Stimulated activated CD8-positive, alpha-beta memory T cell treated with anti-CD3 and anti-CD28 coated beads, Interleukin-4, amount 100 ng/mL, for 4 hours (primary cell): Measurements from ENCODE around the gene DISP3.

Experiments used
- DNase-seq, 2 donors: peaks; one replicate each; pipeline ENCODE4 v3.0.0-alpha.2; 2020; ENCODE audit warnings: low read depth in 2 of 2, low spot score in 1 of 2

Gene DISP3

DNA sequence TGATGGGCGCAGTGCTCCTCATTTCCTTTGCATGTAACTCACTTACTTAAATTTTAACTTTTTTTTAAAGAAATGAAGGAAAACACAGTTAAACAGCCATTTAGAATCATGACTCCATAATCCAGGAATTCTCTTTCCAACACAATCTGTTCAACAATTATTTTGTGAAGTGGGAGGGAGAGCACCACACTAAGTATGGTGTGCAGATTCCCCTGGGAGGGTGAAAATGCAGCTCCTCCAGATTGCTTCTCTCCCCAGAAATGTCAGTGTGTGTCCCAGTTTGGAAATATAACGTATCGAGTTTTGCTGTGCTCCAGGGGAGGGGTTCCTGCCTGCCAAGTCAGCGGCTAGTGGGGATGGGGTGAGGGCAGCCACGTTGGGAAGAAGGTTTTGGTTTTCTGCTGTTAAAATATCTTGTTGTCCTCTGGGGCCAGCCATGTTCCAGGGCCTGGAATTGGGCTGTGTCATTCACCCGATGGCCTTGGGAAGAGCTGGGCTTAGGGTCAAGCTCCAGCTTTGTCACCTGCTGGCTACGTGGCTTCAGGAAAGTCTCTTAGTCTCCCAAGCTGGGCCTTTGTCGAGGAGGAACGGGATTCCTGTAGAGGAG, 17.3 kb upstream of the DISP3 start:
- DNase-seq: no peak

DNA sequence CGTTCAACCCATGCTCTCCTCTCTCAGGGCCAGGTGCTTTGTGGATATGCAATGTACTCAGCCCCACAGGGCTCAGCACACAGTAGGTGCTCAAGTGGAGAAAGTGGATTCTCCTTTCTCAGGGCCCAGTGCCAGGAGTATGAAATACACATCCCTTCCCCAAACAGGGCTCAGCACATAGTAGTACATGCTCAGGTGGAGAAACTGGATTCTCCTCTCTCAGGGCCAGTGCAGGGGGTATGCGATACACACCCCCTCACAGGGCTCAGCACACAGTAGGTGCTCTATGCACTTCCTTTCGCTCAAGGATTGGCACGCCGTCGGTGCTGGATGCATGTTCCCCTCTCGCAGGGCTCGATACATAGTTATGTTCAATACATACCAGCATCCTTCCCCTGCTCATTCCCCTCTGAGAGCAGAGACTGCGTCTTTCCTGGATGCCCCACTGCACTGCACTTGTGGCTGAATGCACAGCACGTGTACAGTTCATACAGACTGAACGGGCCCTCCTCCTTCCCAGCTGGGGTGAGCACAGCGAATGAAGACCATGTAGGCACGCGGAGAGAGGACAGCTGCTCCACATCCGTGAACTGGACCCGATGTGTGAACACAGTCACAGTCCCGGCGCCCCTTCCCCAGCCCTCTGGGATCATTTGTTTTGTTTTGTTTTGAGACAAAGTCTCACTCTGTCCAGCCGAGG, 16.6 kb upstream of the DISP3 start:
- no peak for DNase-seq

DNA sequence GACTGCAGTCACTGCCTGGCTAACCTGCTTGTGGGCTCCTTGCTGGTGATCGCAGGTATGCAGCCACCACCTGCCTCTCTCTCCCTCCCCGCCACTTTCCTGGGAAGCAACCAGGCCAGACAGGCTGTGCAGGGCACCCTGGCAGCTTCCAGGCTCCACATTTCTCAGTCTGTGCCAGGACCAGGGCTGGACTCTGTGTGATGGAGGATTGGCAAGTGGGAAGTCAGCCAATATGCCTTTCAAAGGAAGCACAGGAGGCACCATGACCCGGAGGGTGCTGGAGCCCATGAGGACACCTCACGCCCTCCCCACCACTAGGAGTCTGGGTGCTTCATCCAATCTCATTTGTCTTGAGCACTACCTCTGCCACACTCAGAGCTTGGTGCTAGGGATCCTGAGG, 15.8 kb upstream of the DISP3 start:
- no peak for DNase-seq

DNA sequence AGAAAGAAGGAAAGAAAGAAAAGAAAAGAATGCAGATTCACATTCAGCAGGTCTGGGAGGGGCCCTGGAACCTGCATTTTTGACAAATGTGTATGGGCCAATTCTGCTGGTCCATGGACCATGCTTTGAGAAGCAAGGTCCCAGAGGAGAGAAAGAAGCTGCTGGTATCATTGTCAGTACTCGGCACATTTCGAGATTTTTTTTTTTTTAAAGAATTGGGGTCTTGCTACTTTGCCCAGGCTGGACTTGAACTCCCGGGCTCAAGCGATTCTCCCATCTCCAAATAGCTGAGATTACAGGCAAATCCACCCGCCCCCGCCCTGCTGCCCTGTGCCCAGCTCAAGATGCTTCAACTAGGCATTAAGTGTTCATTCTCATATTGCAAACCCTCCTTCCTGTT, 13.6 kb upstream of the DISP3 start:
- no peak for DNase-seq

DNA sequence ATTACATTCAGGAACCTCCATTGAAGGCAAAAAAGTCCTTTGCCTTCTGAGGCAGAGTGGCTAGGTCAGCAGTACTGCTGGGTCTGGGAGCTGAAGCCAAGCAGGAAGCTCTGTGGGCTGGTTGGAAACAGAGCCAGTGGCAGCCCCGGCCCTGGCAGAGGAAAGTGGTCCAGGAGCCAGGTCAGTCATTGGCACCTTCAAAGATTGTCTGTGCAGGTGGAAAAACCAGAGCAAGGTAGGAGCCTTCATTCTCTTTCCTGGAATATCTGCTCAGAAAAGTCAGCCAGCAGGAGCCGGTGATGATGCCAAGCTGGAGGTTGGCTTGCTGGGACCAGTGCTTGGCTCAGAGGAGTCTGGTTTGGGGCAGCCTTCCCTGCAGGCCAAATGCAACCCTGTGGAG, 12.5 kb upstream of the DISP3 start:
- no peak for DNase-seq

DNA sequence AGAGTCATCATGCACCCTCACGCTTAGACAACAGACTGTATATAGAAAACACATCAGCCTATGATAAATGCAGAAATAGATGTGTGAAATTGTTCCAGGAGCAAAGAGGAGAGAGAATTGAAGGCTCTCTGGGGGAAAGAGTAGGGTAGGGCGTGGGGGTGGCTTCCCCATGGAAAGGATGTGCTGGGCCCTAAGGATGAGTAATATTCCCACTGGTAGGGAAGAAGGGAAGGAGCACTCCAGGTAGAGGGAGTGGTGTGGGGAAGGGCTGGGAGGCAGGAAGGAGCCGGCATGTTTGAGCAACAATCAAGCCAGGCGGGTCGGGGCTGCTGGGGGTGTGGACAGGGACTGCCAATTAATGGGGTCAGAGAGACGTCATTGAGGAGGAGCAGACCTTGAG, 10.1 kb upstream of the DISP3 start:
- no peak for DNase-seq

DNA sequence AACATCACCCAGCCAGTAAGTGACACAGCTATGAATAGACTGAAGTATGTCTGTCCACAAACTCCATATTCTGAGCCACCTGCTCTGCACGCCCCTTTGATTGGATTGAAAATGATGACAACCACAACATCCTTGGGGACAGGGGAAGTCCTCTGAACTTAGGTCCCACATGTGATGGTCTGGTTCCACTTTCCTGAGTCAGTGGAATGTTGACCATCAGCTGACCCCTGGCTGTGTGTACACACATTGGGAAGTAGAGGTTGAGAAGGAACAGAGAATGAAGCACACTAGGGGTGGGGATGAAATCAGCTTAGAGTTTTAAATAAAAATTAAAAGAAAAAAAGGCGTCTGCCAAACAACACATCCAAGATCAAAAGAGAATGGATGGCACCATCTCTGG, 8.0 kb upstream of the DISP3 start:
- no peak for DNase-seq

DNA sequence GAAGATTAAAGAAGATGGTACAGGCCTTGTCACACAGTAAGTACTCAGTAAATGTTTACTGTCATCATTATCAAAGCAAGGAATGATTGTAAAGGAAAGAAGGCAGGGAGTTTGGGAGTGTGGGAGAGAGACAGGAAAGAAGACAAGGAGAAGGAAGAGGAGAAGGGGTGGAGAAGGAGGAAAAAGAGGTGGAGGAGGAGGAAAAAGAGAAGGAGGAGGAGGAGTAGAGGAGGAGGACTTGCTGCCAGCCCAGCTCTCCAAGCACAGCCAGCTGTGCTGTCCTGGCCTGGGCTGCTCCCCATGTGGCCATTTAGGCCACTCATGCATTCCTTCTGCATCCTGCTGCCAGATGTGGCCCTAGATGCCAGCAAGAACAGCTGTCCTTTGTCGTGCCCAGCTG, 7.5 kb upstream of the DISP3 start:
- DNase-seq: no peak

DNA sequence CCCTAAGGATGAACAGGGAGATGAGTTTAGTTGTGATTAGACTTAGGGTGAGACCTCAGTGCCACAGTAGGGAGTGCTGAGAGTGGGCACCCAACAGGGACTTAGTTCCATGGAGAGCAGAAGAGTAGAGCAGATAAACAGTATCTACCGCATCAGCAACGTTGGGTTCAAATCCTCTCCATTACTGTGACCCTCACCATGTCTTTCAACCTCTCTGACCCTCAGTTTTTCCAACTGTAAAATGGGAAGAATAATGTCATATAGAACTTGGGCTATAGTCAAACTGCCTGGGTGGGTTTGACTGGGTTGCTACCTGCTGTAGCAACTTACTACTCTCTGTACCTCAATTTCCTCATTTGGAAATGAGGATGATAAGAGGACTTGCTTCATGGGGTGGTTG, 6.7 kb upstream of the DISP3 start:
- DNase-seq: no peak

DNA sequence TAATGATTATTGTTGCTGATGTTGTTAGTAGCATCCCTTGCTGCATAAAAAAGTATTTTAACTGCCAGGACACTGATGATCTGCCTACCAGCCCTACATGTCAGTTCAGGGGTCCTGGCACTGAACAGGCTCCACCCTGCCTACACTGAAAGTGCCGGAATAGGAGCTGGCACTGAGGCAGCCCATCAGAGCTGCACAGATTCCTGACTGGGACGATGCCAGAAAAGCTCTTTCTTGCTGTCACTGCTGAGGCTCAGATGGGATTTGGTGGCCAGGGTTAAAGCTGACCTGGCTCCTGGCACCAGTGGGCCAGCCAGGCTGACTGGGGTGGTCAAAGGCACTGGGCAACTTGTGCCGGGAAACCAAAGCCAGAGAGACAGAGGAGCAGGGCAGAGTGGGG, 6.2 kb upstream of the DISP3 start:
- no peak for DNase-seq

DNA sequence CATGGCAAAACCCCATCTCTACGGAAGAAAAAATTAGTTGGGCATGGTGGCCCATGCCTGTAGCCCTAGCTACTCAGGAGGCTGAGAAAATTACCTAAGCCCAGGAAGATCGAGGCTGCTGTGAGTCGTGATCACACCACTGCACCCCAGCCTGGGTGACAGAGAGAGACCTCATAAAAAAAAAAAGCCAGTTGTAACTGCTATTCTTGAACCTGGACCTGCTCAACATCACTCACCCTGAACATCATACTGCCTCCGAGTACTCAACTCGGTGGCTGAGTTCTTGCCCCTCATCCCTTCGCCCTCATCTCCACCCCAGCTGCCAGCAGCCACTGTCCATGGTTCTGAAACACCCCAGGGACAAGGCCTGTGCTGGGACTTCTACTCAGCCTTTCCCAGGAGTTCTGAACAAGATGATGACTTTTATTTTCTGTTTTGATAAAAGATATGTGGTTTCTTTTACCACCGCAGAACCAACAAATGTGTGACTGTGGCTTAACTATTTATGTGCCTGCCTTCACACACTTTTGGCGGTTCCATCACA, 5.4 kb upstream of the DISP3 start:
- no peak for DNase-seq

DNA sequence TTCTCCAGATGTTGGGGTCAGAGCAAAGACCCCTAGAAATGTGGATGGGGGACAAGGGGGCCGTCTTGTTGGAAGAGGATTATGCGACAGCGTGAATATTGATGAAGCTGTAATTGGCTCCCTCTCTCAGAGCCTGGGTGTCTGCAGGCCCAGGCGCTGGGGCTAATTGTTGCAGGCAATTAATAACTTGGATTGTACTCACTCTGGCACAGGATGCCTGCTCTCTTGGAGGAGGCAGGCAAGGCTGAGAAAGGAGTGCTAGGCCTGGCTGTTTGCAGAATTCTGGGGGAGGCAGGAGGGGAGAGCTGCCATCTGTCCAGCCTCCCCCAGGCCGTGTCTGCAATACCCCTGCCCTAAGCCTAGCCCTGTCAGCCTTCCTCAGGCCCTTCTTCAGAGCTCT, 4.1 kb upstream of the DISP3 start:
- DNase-seq: no peak

DNA sequence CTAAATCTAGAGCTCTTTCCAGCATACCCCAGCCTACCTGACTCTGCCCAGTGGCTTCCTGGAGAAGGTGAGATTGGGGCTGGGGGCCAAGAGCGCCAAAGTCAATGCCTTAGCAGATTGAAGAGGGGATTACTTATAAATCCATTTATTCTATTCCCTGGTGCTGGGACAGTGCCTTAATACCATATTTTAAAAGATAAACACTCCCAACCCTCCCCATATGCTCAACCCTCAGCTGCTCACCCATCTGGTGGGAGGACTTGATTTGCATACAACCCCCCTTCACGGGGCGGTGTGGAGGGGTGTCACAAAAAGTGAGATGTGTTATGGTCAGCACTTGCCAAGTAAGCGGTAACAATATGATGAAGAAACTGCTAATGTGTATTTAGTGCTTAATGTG, 3.2 kb upstream of the DISP3 start:
- no peak for DNase-seq

DNA sequence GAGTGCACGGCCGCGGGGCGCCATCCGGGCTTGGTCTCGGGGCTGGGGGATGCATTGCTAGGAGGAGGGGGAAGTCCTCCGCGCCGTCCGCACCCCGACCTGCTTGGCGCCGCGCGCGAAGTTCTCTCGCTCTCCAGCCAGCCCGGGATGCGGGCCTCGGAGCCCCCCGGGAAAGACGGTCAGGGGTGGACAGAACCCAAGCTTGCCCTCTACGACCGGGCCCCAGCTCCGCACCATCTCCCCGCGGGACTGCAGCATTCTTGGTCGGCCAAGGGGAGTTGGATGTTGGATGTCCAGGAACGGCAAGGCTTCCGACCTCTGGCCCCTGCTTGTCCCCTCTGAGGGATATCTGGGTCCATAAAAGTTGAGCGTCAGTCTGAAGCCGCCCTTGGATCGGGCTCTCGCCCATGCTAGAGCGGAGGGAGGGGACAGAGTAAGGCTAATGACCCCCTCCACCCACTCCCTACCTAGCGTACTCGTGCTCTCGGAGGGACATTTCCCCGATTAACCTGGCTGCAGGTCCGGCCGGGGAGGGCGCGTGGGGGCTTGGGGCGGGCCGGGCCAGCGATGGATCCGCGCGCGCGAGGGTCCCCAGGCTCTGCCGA, 522 bp downstream of the DISP3 start:
- DNase-seq: no peak

DNA sequence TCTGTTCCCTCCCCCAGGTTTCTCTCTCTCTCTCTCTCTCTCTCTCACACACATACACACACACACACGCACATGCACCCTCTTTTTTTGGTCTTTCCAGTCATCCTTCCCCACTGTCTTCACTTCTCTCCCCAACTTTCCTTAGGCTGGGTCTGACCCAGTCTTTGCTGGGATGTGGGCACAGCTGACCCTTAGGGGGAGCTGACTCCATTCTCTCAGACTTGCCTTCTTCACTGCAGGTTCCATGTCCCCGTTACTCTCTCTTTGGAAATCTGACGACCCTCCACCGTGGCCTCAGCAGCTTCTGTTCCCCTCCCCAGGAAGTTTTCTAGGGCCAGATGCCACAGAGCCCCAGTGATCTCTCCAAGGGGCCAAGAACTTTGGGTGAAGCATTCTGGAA, 2.1 kb downstream of the DISP3 start:
- DNase-seq: no peak

DNA sequence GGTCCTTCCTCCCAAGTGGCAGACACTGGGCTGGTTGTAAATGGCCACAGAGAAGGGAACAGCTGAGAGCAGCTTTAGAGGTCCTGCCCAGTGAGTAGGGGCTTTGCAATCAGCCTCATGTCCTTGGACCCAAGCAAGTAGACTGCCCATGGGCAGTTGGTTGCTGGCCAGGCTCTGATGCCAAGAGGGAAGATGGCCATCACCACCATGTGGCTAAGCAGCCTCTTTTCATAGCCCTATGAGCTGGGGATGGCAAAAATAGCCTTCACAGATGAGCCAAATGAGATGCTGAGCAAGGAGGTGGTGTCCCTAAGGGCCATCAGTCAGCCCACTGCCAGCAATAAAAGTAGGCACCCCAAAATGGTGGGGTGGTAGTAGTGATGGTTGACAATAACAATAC, 3.2 kb downstream of the DISP3 start:
- DNase-seq: no peak

DNA sequence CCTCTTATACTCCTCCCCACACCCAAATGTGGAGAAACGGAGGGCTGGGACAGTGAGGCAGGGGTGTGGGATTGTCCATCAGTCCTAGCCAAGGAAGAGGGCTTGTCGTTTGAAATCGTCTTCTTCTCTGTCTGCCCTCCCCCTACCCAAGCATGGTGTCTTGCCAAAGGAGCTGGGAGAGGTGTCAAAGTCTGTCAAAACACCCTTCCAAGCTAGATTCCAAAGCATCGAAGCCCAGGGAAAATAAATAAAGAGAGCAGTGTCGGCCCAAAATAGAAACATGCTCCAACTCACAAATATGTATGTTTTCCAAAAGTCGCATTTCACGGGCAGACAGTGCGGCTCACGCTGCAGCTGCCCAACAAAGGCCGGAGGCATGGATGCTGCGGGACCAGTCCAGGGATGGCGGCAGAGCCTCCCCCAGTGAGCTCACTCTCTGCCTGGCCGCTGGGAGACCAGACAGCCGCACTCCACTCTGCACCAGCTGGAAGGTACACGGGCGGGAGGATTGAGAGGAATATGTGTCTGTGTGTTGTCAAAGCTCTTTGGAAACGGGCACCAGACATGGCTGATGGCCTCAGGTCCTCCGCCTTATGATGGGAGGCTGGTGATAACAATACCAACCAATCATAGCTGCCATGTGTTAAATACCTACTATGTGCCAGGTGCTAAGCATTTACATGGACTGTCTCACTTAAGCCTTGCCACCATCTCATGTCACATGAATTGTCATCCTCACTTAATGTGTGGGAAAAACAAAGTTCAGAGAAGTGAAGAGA, 3.9 kb downstream of the DISP3 start:
- no peak for DNase-seq

DNA sequence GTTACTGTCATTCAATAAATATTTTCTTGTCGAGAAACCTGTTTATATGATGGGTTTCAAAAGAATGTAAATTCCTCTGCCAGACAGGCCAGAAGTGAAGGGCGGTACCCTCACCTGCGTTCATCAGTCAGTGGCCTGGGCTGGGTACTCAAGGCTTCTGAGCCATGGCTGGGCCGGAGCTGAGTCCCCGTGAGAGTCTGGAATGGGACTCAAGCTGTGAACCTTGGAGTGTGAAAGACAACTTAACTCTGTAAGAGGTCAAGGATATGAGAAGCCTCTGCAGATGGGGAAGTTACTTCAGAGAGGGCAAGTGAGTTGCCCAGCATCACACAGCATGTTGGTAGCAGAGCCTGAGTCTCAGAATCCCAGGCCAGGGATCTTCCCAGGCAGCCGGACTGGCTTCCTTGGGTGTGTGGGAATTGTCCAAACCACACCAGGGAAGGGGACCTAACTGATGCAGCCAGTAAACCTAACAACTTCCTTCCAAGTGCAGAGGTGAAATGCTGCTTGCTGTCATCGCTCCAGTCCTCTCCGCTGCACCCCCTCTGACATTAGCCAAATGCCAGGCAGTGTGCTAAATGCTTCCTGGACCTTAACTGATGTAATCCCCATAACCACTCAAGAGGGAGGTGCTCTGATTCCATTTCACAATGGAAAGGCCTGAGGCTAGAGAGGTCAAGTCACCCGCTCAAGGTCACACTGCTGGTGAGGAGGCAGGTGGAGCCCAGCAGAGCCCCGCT, 4.8 kb downstream of the DISP3 start:
- no peak for DNase-seq

DNA sequence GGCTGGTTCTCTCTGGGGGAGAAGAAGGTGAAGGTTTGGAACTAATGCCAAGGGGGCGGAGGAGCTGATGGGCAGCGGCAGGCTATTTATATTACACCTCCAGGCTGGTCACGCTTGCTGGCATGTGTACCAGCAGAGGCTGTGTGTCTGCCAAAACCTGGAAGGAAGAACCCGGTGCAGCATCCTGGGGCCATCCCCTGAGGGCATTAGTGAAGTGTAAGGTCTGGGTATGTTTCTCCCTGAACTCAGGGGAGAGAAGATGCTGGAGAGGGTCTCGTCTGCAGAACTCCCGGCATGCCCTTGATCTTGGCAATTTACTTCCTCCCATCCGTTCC, 5.3 kb downstream of the DISP3 start:
- DNase-seq: no peak

DNA sequence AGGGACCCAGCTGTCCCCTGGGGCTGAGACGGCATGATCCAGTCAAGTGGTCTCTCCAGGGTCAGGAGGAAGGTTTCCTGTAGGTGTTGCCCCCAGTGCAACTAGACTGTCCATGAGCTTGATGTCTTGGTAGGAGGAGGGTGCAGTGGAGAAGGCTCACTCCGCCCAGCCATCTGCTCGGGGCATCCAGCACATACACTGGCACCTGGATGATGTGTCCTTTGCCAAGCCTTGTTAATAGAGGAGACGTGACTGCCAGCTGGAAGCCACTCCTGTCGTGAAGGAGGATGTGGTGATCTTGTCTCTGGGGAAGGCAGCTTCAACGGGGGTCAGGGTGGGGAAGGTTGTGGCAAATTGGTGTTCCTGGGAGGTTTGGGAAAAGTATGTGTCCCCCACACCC, 6.2 kb downstream of the DISP3 start:
- DNase-seq: no peak

DNA sequence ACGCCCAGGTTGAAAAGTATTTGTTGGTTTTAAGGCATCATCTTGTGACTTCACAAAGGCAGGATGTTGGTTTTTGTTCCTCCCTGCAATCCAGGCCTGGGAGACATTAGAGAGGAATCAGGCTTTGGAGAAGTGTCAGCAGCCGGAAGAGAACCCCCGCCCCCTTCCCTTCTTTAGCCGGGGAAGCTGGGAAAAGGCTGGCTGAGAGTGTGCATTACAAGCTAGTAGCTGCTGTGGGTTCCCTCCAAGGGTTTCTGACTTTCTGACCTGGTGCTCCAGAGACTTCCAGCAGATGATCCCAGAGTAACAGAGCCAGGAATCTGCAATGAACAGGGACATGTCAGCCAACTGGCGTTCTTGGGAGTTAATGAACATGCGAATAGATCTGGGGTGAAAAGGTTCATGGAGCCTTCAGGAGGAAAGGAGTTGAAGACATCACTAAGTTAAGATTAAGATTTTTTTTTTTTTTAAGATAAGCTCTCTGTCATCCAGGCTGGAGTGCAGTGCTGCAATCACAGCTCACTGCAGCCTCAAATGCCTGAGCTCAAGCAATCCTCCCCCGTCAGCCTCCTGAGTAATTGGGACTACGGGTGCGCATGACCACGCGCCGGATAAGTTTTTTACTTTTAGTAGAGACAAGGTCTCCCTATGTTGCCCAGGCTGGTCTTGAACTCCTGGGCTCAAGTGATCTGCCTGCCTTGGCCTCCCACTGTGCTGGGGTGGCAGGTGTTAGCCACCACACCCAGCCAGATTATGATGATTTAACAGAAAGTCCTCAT, 7.5 kb downstream of the DISP3 start:
- DNase-seq: no peak
